NCI-H526 (cell line): ENCODE measurements around the gene DTWD2.
"Not testable (repeated sequence)": the region's sequence is repeated elsewhere in the genome, so short reads cannot be mapped to it uniquely, and the experiment has no call there.

ENCODE experiments used
- DNase-seq, 2 experiments: peaks; one replicate each; lab custom pipeline; 2025; lab: John Stamatoyannopoulos, UW

DTWD2 gene

GRCh38 chr5:118873417-118873816 is 114.9 kb downstream of the DTWD2 start:
- DNase-seq, result no peak

- DNase-seq, result no peak
Observed at GRCh38 chr5:118863345-118863744, 125.0 kb downstream of the DTWD2 start.

GRCh38 chr5:118862596-118862995 is 125.8 kb downstream of the DTWD2 start:
- DNase-seq, result no peak

- DNase-seq, result no peak
Observed at GRCh38 chr5:118857700-118858099, 130.6 kb downstream of the DTWD2 start.

GRCh38 chr5:118854819-118855218 is 133.5 kb downstream of the DTWD2 start:
- DNase-seq, result no peak

- DNase-seq, result not testable (repeated sequence)
Observed at GRCh38 chr5:118851785-118852184, 136.6 kb downstream of the DTWD2 start.

- DNase-seq, result not testable (repeated sequence)
Observed at GRCh38 chr5:118849507-118849906, 138.8 kb downstream of the DTWD2 start.

GRCh38 chr5:118844351-118844750 is 144.0 kb downstream of the DTWD2 start:
- DNase-seq, result no peak

- DNase-seq, result no peak
Observed at GRCh38 chr5:118834710-118835109, 153.6 kb downstream of the DTWD2 start.

- DNase-seq, result no peak
Observed at GRCh38 chr5:118832974-118833373, 155.4 kb downstream of the DTWD2 start.

- DNase-seq, result no peak
Observed at GRCh38 chr5:118825226-118825625, 163.1 kb downstream of the DTWD2 start.

- DNase-seq, result no peak
Observed at GRCh38 chr5:118818604-118819003, 169.7 kb downstream of the DTWD2 start.

- DNase-seq, result no peak
Observed at GRCh38 chr5:118808441-118808840, 179.9 kb downstream of the DTWD2 start.

GRCh38 chr5:118806571-118806970 is 181.8 kb downstream of the DTWD2 start:
- no peak for DNase-seq

GRCh38 chr5:118802335-118802734 is 186.0 kb downstream of the DTWD2 start:
- no peak for DNase-seq

GRCh38 chr5:118796081-118796480 is 192.3 kb downstream of the DTWD2 start:
- DNase-seq, result no peak

GRCh38 chr5:118794281-118794680 is 194.1 kb downstream of the DTWD2 start:
- no peak for DNase-seq

- DNase-seq, result no peak
Observed at GRCh38 chr5:118793652-118794051, 194.7 kb downstream of the DTWD2 start.

GRCh38 chr5:118793091-118793490 is 195.3 kb downstream of the DTWD2 start:
- DNase-seq, result no peak

GRCh38 chr5:118791926-118792734 is 196.2 kb downstream of the DTWD2 start:
- DNase-seq, result peak; percentile 1 to 64

GRCh38 chr5:118789366-118789765 is 199.0 kb downstream of the DTWD2 start:
- no peak for DNase-seq

- no peak for DNase-seq
Observed at GRCh38 chr5:118788351-118788750, 200.0 kb downstream of the DTWD2 start.
